CD4-positive, alpha-beta T cell treated with Interleukin-21 for 1 hour (primary cell): Measurements from ENCODE around the gene SCN5A.

Source experiments
- DNase-seq: peaks from one replicate; pipeline ENCODE4 v3.0.0-alpha.2; 2020

Gene SCN5A

GRCh38 chr3:38620236-38620635 lies 29.3 kb downstream of the SCN5A start:
- no peak for DNase-seq

DNA sequence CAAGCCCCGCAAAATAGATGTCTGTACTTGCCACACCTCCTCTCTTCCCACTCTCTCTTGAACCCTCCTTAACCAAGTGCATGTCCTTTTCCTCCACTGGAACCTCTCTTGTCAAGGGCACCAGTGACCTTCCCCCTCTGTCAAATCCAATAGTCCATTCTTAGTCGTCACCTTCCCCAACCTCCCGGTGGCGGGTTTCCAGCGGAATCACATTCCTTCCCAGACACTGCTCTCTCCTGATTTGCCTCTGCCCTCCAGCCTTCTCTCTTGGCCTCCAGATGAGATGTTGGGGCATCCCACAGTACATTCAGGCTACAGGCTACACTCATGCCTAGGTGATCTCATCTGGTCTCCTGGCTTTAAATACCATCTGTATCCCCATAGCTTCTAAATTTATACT lies 31.1 kb downstream of the SCN5A start:
- DNase-seq, result no peak

DNA sequence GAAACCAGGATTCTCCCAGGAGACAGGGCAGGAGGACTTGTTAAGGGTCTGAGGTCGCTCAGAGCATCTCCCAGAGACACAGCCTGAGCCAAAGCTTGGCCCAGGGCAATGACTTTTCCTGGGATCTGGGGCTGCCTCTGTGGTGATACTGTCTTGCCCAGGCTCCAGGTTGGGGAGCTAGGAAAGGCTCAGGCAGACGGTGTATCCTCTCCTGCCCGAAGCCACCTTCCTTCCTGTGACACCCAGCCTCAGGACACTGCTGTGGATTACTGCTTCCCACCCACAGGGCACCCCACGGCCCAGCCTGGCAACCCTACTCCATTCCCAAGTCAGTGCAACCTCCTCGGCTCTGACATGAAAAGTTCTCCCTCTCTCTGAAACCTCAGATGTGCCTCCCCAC lies 31.9 kb downstream of the SCN5A start:
- no peak for DNase-seq

DNA sequence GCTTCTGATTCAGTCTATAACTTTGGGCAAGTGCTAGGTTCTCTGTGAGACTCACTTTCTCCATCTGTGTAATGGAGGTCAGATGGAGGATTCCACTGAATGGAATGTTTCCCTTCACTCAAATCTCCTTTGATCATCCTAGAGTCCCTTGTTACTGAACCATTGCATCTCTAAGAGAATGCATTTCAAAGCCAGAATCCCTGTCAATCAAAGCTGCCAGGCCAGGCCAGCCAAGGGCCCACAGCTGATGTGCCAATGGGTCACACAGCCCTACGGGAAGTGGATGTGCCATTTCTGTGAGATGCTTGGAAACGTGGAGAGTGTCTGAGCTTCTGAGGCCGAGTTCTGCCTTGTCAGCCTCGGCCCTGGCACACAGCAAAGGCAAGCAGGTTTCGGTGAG lies 32.4 kb downstream of the SCN5A start:
- DNase-seq, result no peak

GRCh38 chr3:38616658-38617057 lies 32.8 kb downstream of the SCN5A start:
- no peak for DNase-seq

GRCh38 chr3:38616111-38616510 lies 33.4 kb downstream of the SCN5A start:
- DNase-seq, result no peak

DNA sequence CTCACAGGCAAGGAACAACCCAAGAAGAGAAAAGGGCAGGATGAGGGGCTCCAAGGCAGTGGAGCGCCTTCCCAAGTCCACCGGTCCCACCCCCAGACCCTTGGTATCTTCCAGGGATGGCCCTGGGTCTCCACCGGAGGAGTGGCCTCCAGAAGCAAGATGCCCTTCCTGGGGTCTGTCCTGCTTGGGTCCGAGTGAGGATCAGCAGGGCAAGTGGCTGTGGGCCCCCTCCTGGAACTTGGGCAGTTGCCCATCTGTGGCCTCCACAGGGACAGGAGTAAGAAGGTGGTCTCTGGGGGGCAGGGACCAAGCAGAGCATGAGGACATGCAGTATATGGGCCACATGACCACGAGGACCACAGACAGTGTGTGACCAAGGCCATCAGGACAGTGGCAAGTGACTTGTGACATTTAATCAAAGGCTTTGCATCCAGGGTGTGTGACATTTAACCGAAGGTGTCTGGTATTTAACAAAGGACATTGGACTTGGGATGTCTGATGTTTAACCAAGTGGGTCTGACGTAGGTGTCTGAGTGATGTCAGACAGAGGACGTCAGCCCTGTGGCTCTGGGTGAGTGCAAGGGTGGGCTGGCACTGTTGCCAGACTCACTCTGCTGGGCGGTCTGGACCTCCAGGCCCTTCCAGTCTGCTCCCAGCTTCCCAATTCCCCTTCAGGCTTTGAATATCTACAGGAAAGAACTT lies 34.7 kb downstream of the SCN5A start:
- DNase-seq, result no peak

- no peak for DNase-seq
Observed at GRCh38 chr3:38614091-38614490, 35.4 kb downstream of the SCN5A start.

GRCh38 chr3:38613426-38613825 lies 36.1 kb downstream of the SCN5A start:
- no peak for DNase-seq

DNA sequence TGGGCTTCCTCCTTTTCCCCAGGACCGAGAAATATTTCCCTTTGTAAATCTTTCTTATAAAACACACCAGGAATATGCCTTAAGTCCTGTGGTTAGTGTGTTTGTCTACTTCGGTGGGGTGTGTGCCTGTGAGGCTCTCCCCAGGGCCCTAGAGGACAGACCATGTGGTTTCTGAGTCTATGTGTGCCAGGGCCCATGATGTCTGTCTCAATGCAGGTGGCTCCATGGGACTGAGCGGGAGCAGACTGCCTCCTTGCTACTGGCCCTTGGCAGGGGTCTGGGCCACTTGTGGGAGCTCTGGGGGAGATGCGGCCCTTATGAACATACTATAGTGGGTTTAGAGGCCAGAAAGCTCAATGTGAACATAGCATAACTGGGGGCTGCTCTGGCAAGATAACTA lies 37.6 kb downstream of the SCN5A start:
- DNase-seq, result no peak

GRCh38 chr3:38610934-38611333 lies 38.6 kb downstream of the SCN5A start:
- DNase-seq, result no peak

DNA sequence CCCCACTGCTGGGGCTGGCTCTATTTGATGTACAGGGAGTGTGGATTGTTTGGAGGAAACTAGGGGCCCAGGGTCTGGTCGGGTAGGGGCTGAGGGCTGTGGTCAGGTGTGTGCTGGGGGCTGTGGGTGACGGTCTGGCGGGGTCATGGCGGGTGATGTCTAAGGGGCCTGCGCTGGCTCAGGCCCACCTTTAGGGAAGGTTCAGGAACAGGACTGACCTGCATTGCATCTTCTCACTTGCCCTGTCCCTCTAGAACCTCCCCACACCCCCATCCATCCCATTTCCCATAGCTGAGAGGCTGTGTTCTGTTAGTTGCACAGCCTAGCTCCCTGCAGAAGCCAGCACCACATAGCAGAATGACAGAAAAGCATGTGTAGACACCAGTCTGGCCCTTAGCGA lies 39.1 kb downstream of the SCN5A start:
- no peak for DNase-seq

DNA sequence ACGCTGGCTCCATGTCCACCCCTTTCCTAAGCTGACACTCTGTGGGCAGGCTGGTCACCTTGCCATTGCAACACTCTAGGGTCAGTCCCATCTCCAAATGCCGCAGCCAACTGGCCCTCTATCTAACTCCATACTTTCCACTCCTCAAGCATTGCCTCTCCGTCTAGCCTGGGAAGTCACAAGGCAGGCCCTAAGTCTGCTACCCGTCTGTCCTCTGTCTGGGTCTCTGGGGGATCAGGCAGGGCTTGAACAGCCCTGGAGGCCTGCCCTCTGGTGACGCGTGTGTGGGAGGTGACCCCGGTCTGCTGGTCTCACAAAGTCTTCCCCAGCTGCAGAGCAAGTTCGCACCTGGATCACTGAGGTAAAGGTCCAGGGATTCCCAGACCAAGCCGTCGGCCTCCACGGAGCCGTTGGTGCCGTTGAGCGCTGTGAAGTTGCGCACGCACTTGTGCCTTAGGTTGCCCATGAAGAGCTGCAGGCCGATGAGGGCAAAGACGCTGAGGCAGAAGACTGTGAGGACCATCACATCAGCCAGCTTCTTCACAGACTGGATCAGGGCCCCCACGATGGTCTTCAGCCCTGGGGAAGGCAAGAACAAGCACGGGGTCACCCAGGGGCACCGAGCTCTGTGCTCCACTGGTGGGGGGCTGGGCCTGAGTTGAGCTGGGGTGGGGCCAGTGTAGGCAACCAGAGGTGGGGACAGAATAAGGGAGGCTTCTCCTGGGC lies 39.9 kb downstream of the SCN5A start:
- no peak for DNase-seq

GRCh38 chr3:38608961-38609360 lies 40.5 kb downstream of the SCN5A start:
- DNase-seq, result no peak

DNA sequence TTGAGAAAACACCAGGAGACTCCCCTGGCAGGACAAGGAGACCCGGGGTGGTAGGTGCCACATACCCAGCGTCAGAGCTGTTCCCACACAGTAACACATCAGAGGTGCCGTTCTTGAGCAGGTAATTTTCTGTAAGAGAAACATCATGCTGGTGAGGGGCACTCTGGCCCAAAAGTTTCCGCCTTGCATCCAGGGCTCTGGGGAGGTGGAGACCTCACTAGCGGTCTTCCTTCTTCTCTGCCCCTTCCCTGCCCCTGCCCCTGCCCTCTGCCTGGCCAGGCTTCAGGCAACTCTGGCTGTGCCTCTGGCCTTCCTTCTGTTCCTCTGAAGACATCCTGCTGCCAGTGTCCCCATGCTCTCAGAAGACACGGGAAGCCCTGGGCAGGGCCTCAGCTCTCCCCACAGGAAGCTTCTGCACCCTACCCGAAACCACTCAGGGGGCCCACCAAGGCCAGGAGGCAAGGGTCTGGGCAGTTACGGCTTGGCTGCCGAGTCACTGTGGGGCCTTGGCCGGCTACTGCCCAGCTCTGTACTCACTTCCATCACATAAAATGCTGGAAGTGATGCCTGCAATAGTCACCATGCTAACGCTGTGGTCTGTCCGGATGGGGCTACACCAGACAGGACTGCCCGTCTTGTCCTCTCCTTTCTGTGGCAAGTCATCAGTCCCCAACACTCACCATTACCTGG lies 41.3 kb downstream of the SCN5A start:
- no peak for DNase-seq

DNA sequence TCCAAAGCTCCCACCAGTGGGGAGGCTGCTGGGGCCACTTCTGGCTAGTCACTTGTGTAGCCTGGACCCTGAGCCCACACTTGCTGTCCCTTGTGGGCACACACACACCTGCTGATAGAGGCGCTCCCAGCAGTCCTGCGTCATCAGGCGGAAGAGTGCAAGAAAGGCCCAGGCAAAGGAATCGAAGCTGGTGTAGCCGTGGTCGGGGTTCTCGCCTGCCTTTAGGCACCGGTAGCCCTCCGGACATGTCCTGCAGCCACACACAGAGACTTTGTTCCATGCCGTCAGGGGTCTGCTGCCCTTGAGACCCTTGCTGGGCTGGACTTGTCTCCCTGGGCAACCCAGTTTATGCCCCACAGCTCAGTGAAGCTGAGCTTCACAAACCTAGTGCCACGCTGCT lies 42.9 kb downstream of the SCN5A start:
- DNase-seq, result no peak

- no peak for DNase-seq
Observed at GRCh38 chr3:38605981-38606380, 43.5 kb downstream of the SCN5A start.

GRCh38 chr3:38604246-38604645 lies 45.2 kb downstream of the SCN5A start:
- no peak for DNase-seq

GRCh38 chr3:38603731-38604131 lies 45.8 kb downstream of the SCN5A start:
- no peak for DNase-seq

- no peak for DNase-seq
Observed at GRCh38 chr3:38602576-38603250, 46.8 kb downstream of the SCN5A start.

GRCh38 chr3:38601956-38602550 lies 47.4 kb downstream of the SCN5A start:
- no peak for DNase-seq

- no peak for DNase-seq
Observed at GRCh38 chr3:38600551-38600950, 48.9 kb downstream of the SCN5A start.

- DNase-seq, result no peak
Observed at GRCh38 chr3:38599886-38600285, 49.6 kb downstream of the SCN5A start.
